Right lobe of liver (tissue), 4 donors: Measurements from ENCODE around the gene DLG2.

Experiments
- CTCF ChIP-seq, 4 donors: fragments of 200-600 bp in 3 of 4; fragments of 450-650 bp in 1 of 4; IDR thresholded peaks; one replicate each; pipeline versions ENCODE4 v1.5.1 to v1.8.0; 2016 to 2022; ENCODE audit warnings: antibody characterized with exemption in 4 of 4, mild to moderate bottlenecking in 2 of 4
- POLR2A ChIP-seq: fragments of 450-650 bp; IDR thresholded peaks from one replicate; pipeline ENCODE4 v1.6.1; 2017; ENCODE audit warnings: antibody characterized with exemption, mild to moderate bottlenecking
- donor health status: DM: no; HTN: no; CAD: no.
- donor health status: DM: no; HTN: no; CAD: no.
- donor health status: DM: no; HTN: yes; CAD: no.

- TF ChIP-seq POLR2A (no peak), CTCF (IDR thresholded peaks at IDR 0.05) (no peak)
Observed at GRCh38 chr11:83612891-83613766, 2014.0 kb downstream of the DLG2 start.
